ENCODE measurements around the gene FANCG. TPM values are rescaled to one million over a fixed set of nuclear protein-coding genes. Genes with fewer than 3 reads are reported as not detected.

Gene FANCG
- total RNA-seq: 6.2 TPM

GRCh38 chr9:35079426-35080341 is at the start of gene FANCG:
Gene FANCG, minus strand, starts transcription at chr9:35079942. Its CDS starts 418 bp downstream, at chr9:35079524.
- DNase-seq (ENCODE audit: low spot score) (peak; percentile 93), ATAC-seq (peak; percentile 98)

- ATAC-seq: peak; percentile 77
- peak; percentile 91 for DNase-seq (ENCODE audit: low spot score)
Observed at GRCh38 chr9:35116898-35117551, 37.3 kb upstream of the FANCG start.

GRCh38 chr9:35116539-35116897 is 36.8 kb upstream of the FANCG start:
- no peak for DNase-seq (ENCODE audit: low spot score)
- ATAC-seq: no peak

GRCh38 chr9:35115680-35116538 is 36.2 kb upstream of the FANCG start, which contains the start of gene ATOSB:
Gene ATOSB, minus strand, starts transcription at chr9:35115862. Its CDS starts 7,588 bp downstream, at chr9:35108274.
- ATAC-seq (peak; percentile 71), DNase-seq (ENCODE audit: low spot score) (peak; percentile 99)

- ATAC-seq (no peak), DNase-seq (ENCODE audit: low spot score) (peak; percentile 65)
Observed at GRCh38 chr9:35114840-35115628, 35.3 kb upstream of the FANCG start.

- DNase-seq (ENCODE audit: low spot score) (peak; percentile 62), ATAC-seq (no peak)
Observed at GRCh38 chr9:35114113-35114839, 34.5 kb upstream of the FANCG start.

- ATAC-seq (no peak), DNase-seq (ENCODE audit: low spot score) (peak; percentile 33)
Observed at GRCh38 chr9:35112257-35113020, 32.7 kb upstream of the FANCG start.

- peak; percentile 98 for DNase-seq (ENCODE audit: low spot score)
- peak; percentile 73 for ATAC-seq
Observed at GRCh38 chr9:35111001-35111933, 31.5 kb upstream of the FANCG start.

- ATAC-seq (no peak), DNase-seq (ENCODE audit: low spot score) (peak; percentile 46)
Observed at GRCh38 chr9:35110327-35110761, 30.6 kb upstream of the FANCG start.

GRCh38 chr9:35108946-35109575 is 29.3 kb upstream of the FANCG start:
- no peak for ATAC-seq
- peak; percentile 40 for DNase-seq (ENCODE audit: low spot score)

GRCh38 chr9:35108461-35108860 is 28.7 kb upstream of the FANCG start:
- ATAC-seq: no peak
- DNase-seq (ENCODE audit: low spot score): peak; percentile 38

GRCh38 chr9:35107297-35108290 is 27.9 kb upstream of the FANCG start:
- DNase-seq (ENCODE audit: low spot score): peak; percentile 42
- ATAC-seq: no peak

GRCh38 chr9:35106343-35106730 is 26.6 kb upstream of the FANCG start:
- DNase-seq (ENCODE audit: low spot score) (no peak), ATAC-seq (no peak)

- ATAC-seq (no peak), DNase-seq (ENCODE audit: low spot score) (no peak)
Observed at GRCh38 chr9:35105571-35106342, 26.0 kb upstream of the FANCG start.

GRCh38 chr9:35105126-35105525 is 25.4 kb upstream of the FANCG start:
- no peak for ATAC-seq
- DNase-seq (ENCODE audit: low spot score): no peak

Data from left lobe of liver (tissue), 2 donors.